ENCODE data around the gene MS4A4A.
A peak's percentile ranks its signal among the peaks of the same experiment; 100 is the strongest.

Gene MS4A4A

DNA sequence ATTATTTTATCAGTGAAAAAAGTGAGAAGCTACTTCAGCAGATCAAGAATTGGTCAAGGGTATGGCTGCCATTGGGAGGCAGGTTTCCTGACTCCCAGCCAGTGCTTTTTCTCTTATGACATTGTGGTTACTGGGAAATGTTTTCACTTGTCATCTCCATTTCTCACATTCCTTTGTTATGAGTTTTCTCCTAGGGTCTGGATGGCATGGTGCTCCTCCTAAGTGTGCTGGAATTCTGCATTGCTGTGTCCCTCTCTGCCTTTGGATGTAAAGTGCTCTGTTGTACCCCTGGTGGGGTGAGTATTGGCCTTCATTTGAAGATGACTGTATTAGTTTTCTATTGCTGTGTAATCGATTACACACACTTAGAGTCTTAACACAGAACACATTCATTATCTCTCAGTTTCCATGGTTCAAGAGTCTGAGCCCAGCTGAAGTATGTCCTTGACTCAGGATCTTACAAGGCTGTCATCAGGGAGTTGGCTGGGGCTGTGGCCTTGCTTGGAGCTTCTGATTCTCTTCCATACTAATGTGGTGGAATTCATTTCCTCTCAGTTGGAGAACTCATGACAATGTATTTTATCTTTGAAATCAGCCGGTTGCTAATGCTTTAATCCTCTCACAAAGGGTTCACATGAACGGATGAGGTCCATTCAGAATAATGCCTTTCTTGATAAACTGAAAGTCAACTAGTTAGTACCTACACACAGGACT lies 25.6 kb downstream of the MS4A4A start:
- no peak for DNase-seq

DNA sequence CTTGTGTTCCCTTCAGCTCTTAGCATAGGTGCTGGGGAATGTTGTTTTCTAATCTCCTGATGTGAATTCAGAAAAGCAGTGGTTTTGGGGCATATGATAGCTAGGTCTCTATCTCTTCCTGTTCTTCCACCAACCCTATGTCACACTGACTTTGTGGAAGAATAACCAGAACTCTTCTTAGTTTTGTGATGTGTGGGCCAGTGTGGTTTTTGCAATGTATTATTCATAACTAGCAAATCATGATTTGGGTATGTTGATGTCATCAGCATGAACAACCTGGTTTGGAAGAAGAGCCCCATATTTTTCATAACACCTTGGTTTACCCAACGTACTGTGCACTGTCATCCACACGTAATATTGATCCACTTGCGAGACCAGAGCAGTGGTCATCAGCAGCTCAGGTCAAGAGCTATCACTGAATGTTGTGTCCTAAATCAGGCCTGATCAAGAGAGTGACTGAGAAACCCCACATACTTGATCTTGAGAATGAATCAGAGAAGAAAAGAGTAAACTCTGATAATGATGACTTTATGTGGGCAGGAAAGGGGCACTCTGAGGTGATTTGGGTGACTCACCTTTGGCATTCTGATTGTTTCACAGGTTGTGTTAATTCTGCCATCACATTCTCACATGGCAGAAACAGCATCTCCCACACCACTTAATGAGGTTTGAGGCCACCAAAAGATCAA lies 27.2 kb downstream of the MS4A4A start:
- DNase-seq = peak; percentile 40

DNA sequence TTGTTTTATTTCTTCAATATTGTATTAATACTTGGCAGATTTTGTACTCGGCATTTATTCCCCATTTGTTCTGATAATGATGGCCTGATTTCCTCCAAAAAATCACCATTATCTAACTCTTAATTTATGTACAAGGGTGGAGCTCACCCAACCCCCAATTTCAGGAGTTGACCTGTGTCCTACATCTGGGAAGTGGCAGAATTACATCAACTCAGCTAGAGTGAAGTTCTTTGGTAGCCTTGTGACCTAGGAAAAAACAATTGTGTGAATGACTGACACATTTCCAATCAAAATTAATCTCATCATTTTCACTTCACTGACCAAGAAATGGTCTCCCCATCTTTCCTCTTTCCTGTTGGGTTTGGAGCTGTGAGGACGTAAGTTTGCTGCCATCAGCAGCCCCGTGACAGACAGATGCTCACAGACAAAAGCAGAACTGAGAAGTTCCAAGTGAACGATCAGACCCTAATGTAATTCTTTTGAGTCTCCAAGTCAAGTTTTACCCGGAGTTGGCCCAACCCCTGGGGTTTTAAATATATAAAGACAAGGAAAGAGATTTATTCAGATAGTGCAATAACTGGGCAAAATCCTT lies 30.0 kb downstream of the MS4A4A start:
- no peak for DNase-seq

DNA sequence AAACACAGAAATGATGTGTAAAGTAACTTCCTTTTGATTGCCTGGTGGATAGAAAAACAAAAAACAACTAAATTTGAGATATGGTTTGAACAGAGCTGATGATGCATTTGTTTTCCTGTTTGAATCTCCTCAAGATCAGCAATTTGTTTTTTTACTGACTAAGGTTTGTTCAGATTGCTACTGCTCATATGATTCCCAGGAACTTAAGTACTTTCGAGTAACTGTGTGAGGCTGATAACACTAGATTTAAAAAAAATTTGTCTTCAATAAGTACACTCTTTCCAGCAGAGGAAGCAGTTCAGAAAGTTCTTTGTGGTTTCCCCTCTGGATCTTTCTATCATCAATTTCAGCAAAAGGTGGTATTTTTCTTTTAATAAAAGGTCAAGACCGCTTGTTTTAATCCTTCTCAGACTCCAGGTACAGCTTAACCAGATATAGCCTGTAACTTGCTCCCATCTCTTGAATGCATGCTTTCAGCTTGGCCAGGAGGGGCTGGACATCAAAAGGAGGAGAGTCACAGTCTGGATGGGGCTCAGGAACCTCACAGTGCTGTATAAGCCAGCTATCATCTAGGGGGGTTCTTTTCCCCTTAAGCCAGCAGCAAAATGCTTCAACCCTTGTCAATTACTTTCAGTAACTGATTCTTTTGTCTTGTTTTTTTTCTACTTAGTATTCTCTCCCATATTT lies 34.3 kb downstream of the MS4A4A start:
- no peak for DNase-seq

DNA sequence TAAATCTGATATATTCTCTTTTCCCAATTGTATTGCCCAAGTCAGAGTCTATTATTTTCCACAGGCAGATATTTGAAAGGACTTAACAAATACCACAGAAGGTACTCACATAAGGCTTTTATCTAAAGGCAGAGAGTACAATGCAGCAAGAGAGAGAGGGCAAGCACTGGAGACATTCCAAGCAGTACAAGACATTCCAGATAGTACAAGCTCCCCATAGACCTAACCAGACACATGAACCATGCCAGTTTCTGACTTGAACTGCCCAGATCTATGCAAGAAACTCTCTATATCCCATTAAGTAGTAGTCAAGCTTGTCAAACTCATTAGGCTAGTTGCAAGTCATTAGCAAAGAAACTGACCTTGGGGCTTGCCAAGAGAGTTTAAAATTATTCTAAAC lies 35.4 kb downstream of the MS4A4A start:
- DNase-seq = no peak

DNA sequence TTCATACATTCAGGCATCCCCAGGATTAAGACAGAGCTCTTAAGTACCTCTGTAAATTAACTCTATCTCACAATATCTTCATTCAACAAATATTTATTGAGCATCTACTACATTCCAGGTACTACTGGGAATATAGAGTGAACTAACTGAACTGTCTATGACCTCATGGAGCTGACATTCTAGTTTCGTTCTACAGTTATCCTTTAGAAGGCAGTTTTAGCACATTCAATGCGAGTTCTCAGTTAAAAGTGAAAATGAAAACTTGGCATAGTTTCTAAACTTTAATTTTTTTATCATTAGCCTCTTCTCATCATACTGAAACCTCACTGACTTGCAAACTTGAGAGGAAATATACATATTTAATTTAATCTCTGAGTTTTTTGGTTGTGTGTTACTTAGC lies 35.9 kb downstream of the MS4A4A start:
- no peak for DNase-seq

DNA sequence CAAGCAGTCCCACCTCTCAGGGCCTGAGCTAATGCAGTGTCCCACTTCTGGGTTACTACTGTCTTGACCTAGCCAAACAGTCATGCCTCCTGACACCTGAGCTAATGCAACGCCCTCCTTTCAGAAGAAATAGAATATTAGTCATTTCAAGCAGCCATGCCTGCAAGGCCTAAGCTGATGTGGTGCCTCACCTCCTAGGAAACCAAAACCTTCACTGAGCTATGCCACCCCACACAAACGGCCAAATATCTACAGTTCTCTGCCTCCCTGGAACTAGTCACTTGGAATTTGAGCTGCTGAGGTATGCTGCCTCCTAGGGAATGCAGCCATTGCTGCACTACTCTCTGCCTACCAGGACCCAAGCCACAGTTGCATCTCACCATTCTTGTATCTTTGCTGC lies 38.3 kb downstream of the MS4A4A start:
- DNase-seq = no peak

DNA sequence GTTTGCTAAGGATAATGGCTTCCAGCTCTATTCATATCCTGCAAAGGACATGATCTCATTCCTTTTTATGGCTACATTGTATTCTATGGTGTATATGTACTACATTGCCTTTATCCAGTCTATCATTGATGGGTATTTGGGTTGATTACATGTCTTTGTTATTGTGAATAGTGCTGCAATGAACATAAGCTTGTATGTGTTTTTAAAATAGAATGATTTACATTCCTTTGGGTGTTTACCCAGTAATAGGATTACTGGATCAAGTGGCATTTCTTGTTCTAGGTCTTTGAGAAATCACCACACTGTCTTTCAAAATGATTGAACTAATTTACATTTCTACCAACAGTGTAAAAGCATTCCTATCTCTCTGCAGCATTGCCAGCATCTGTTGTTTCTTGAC lies 40.6 kb downstream of the MS4A4A start:
- DNase-seq = no peak

DNA sequence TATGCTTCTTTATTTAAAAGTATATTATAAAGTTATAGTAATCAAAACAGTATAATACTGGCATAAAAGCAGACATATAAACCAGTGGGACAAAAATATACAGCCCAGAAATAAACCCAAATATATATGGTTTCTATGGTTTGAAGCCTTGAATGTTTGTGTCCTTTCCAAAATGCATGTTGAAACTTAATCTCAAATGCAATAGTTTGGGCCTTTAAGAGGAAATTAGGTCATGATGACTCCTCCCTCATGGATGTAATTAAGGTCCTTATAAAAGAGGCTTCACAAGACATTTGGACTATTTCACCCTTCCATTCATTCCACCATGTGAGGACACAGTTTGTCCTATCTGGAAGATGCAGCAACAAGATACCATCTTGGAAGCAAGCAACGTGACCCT lies 46.5 kb downstream of the MS4A4A start, which contains the start of gene MS4A6E:
MS4A6E (plus strand) TSS at position 301 of the 400 bp plus-strand sequence. CDS start 7,641 bp downstream, outside the sequence.
- DNase-seq = no peak

DNA sequence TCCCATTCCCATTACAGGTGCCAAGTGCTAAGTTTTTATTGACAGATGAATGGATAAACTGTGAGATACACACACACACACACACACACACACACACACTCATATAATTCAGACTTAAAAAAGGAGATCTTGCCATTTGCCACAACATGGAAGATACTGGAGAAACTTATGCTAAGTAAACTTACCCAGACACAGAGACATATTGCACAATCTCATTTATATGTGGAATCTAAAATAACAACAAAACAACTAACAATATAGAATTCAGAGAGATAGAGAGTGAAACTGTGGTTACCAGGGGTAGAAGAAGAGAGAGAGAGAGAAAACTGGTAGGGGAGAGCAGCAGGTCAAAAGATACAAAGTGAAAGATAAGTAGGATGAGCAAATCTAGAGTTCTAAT lies 48.0 kb downstream of the MS4A4A start:
- no peak for DNase-seq

DNA sequence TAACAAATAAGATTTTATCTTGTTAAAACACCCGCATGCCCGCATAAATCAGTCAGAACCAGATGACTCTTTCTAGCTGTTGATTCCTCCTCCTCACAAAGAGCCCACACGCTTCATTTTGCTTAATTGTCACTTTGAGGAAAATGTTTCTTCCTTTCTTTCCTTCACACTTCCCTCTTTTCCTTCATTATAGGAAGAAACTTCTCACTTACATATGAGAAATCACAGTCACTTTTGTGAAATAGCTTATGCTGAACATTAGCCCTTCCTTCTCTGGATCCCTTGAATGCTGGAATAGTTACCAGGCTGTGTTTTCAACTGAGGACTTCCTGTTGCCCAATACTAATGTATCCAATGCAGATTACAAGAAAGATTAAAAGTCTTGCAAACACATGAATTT lies 52.4 kb downstream of the MS4A4A start:
- no peak for DNase-seq

DNA sequence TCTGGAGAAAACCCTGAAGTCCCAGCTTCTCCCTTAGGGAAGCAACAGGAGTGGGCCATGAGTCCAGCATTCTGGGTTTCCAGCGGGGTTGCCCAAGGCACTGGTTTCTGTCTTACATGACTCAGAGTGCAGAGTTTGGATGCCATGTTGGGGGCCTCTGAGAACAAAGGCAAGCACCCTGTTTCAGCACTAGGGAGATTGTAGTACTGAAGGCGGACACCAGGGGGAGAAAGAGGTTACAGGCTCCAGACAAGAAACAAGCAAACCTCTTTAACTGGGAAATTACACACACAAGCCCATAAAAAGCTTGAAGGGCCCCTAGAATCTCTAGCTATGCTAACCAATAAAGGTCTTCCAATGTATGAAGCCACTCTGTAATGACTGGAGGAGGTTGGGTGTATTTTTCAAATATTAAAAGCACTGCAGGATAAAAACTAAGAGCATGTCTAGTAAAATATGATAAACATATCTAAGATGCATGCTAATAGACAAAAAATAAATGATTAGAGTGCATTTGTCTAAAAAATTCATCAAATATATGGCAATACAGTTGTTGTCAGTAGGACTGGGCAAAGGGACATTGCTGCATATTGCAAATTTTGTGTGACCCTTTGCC lies 53.6 kb downstream of the MS4A4A start:
- DNase-seq = peak; percentile 66

DNA sequence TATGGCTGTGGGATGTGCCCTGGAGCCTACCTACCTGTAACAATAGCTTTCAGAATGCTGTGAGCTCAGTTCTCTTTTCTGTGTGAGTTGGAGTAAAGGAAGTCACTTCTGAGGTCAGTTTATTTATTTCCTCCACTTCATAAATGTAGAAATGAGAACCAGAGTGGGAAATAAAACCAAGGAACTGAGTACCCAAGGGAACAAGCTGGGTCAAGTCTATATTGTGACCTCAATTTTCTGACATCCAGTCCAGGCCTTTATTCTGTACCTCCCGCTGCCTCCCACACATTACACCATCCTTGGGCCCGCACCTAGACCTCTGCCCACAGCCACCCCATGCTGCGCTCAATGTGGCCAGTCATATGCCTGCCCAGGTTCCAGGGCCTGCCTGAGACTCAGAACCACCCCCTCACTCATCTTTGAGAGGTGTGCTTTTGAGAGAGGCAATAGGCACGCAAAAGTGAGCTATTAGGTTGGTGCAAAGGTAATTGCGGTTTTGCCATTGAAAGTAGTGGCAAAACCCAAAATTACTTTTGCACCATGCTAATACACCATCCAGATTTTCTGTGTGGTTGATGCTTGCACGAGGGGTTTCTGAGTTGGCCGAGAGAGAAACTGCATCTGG lies 56.4 kb downstream of the MS4A4A start:
- no peak for DNase-seq

DNA sequence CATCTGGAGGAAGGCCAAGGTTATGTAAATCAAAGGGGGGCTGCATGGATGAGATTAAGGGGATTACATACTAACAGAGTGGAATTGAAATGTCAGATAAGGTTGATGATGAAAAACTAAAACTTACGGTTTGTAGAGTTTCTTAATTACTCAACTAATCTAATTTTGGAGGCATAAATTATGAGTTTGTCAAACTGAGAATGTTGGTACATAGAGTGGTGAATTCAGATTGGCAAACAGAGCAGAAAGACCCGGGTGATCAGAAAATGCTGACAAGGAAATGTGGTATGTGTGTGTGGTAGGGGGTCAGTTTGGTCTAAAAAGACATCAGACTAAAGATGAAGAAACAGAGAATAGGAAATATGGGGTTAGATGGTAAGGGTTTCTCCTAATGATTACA lies 57.6 kb downstream of the MS4A4A start:
- DNase-seq = no peak

DNA sequence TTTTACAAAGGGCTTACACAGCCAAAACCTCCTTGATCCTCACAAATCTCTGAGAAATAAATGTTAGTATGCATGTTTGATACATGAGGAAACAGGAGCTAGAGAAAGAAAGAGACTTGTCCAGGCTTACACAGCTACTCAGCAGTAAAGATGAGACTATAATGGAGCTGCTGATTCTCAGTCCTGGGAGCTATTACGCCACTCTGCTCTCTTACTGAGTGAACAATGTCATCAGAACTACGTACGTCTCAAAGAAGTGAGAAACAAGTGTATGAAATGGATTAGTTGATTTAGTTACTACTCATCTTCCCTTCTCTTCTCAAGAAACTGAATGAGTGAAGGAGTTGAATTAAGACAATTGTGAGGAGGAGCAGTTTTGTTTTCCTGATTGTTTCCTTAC lies 58.9 kb downstream of the MS4A4A start:
- no peak for DNase-seq

DNA sequence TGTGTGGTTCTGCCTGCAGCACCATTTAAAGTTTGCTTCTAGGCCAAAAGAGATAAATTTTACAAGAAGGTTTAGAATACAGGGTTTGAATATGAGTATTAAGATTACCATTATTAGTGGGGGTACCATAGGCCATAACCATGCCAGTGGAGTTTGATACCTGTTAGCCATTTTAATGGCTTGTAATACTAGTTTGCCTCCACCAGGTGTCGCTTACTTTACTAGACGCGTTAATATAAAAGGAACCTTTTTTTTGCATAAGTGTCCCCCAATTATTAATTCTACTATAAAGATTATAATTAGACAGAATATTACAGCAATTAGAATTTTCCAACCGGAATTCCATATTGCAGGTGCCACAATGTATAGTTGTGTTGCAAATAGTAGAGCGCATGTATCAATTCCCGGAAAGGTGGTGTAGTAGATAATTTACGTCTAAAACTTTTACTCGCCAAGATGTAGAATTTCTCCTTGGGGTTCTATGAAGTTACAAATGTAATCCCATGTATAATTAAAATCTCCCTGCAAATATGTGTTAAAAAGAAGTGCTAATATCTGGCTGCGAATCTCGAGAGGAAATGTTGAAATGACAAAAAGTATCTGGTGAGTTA lies 62.7 kb downstream of the MS4A4A start:
- no peak for DNase-seq

DNA sequence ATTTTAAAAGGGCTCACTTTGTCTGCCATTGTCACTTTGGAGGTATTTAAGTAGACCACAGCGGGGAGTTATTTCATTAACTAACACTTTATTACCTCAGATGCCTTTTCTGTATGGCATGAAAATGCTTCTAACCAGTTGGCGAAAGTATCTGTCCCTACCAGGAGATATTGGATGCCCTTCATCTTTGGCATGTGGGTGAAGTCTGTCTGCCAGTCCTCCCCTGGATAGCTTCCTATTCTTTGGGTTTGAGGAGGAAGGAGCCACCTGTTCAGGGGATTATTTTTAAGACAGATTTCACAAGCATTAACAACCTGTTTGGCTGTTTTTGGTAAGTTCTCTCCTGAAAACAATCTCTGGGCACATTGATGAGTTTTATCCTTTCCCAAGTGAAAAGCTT lies 63.7 kb downstream of the MS4A4A start:
- DNase-seq = no peak

DNA sequence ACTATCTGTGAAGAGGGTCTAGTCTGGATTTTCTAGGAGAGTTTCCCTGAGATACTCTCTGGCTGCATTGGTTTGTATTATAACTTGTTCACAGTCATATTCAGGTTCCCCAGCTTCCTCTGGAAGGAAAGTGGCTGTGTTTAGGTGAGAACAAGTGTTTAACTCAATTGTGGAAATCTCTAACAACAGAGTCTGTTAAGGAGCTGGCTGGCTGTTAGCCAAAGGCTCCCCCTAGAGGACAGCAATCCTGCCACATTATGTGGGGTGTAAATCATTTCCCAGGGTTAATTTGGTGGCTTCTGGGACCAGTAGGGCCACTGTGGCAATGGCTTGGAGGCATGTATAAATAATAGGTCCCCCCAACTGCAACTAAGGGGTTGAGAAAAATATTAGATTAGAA lies 65.0 kb downstream of the MS4A4A start:
- peak; percentile 10 for DNase-seq

DNA sequence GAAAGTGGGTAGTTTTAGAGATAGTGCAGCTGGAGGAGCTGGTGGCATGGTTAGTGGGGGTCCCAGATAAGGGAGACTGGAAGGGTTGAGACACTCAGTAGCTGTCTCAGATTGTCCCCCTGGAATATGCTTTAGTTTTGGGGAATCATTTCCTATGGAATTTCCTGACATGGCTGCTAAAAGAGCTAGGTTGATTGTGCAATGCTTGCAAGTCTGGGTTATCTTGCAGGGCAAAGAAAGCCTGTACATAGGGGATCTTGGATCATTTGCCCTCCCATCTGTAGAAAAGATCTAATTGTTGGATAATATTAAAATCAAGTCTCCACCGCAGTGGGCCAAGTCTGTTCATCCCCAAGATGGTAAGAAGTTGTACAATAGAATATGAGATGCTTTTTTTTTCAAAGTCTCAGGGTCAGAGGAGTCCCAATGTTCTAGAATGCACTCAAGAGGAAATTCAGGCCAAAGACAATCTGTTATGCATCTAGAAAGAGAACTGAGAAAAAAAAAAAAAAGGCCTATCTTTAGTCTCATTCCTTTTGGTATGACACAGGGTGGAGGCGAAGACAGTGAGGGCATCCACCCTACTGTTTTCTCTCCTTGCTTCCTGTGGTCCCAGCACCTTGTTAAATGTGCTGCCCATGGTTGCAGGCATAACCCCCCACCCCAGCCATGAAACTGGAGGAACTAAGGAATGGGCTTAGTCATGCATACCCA lies 66.8 kb downstream of the MS4A4A start:
- DNase-seq = no peak

DNA sequence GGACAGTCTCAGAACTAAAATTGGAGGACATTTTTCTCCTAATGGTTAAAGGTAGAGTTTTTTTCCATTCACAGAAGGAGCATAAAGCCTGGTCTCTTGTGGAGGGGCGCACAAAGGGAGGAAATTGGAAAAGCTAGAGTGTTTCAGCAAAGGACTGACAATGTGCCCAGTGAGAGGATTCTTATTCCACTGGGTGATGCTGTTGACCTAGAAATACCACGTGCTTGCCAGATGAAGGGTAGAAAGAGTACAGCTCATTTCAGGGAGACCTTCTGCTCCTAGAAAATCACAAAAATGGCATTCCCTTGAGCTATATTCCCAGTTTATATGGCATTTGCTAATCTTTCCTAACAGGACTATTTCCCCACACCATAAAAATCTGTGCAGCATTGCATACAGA lies 67.7 kb downstream of the MS4A4A start:
- no peak for DNase-seq

DNA sequence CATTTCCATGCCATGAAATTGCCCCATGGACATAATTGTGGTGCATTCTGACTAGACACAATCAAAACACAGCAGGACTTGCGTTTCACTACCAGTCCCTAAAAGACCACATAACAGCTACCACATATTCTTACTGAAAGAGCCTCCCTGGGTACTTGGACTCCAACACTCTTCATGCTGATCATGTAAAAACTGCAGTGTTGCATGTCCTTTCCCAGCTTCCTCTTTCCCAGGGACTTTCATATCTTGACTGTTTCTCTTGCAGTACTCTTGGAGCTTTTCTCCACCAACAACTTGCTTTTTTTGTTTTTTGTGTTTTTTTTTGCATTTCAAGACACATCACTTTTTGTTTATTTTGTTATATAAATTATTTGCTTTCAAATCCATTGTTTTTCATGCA lies 69.5 kb downstream of the MS4A4A start:
- DNase-seq = no peak

DNA sequence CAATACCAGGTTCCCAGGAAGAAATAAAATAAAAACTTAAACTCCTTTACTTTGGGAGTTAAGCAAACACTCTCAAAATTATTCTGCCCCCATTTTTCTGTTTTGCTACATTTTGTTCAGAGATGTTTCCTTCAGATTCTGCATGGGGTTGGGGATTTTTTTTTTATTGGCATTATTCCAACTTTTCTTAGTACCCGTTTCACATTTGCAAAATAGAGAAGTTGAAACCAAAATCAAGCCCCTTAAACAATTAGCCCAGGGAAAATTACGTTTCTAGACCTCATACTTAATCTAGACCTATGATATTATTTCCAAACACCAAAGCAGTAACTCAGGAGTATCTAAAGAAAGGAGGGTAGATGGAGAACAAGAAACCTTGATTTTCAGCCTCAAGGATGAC lies 77.3 kb downstream of the MS4A4A start:
- DNase-seq = no peak

Data from stimulated activated CD4-positive, alpha-beta T cell treated with anti-CD3 and anti-CD28 coated beads, Interleukin-1b, Interleukin-23, amount 100 ng/mL, for 48 hours (primary cell).